IPS-11a (cell line): ENCODE data around the gene FYB1.

Experiments used
- H3K4me3 ChIP-seq: one replicate; pipeline ENCODE4 v1.5.1; 2013; ENCODE audit warnings: low read depth, low read length, control low read depth

The FYB1 gene

DNA sequence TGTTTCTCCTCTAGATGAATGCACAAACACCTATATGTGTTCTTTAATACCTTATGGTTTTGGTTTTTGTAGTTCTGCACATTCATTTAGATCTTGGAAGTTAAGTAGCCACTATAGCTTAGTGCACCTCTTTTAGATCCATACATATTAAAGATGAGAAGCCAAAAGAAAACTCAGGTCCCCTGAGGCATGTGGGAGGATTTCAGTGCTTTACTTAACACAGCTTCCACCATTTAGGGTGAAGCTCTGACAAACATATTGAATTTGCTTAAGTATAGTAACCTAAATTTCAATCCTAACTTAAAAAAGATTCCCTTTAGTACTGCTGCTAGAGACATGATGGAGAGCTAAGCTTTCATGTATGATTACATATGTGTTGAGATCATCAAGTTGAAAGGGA, 119.5 kb downstream of the FYB1 start:
- H3K4me3 ChIP-seq = no peak overlapping the region

DNA sequence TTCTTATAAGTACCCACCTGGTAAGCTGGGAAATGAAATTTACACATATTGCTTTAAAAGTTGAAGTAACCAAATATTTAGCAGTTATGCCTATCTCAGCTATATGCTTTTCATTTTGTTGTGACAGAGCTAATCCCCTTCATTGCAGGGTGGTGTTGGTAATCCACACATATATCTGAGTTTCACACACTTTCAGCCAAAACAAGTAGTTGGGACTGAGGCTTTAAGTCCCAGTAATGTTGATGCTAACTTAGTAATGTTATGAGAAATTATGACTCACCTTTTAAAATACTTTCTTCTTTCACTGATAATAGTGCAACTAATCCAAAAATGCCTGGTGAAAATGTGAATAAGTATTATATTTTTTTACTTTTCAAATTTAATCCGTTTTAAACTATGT, 126.0 kb downstream of the FYB1 start:
- H3K4me3 ChIP-seq = no peak overlapping the region

DNA sequence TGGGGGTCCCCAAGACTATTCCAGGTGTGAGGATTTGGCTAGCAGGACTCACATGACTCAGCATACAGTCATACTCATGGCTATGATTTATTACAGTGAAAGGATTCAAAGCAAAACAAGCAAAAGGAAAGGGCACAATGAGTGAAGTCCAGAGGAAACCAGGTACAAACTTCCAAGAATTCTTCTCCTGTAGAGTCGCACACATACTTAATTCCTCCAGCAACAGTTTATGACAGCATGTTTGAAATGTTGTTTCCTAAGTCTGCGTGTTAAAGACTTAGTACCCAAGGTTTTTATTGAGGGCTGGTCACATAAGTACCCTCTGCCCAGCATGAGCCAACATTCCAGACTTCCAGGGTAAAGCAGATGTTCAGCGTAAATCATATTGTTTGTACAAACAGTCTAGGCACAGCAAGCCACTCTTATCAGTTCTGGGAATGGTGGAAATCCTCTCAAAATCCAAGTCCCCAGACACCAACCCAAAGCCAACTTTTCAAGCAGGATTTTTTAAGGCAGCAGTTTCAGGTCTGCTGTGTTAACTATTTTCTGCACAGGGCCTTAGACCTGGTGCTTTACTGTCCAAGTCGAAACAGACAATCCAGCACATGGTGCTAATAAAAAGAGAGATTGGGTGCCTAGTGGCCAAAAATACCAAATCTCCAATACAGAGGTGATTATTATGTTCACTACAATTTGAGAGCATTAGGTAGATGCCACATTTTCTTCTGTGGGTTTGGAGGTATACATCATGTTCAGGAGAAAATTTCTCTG, 126.6 kb downstream of the FYB1 start:
- H3K4me3 ChIP-seq = no peak overlapping the region

DNA sequence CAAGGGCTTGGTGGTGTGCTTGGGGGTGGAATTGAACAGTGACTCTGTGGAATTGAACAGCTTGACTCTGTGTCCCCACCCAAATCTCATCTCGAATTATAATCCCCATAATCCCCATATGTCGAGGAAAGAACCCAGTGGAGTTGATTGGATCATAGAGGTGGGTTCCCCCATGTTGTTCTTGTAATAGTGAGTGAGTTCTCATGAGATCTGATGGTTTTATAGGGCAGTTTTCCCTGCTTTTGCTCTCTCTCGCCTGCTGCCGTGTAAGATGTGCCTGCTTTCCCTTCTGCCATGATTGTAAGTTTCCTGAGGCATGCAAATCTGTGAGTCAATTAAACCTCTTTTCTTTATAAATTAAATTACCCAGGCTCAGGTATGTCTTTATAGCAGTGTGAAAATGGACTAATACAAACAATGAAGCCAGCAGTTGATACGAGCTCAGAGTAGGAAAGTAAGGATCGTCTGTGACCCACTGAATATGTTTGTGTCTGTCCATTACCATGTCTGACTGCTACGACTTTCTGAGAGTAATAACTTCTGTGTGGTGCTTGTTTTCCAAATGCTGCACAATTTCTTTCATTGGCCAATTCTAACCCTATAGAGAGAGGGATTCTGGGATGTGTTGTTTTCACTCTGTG, 127.3 kb downstream of the FYB1 start:
- H3K4me3 ChIP-seq = no peak overlapping the region

DNA sequence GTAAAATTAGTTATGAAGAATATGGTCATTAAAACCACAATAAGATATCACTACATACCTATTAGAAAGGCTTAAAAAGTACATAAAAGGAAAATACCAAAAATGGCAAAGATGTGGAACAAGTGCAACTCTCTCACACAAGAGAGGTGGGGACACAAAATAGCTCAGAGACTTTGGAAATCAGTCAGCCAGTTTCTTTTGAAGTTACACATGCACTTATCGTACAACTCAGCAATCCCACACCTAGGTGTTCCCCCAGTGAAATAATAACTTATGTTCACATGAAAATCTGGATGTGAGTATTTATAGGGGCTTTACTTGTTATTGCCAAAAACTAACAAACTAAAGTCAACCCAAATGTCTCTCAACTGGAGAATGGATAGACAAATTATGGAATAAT, 135.4 kb downstream of the FYB1 start:
- H3K4me3 ChIP-seq = no peak overlapping the region

DNA sequence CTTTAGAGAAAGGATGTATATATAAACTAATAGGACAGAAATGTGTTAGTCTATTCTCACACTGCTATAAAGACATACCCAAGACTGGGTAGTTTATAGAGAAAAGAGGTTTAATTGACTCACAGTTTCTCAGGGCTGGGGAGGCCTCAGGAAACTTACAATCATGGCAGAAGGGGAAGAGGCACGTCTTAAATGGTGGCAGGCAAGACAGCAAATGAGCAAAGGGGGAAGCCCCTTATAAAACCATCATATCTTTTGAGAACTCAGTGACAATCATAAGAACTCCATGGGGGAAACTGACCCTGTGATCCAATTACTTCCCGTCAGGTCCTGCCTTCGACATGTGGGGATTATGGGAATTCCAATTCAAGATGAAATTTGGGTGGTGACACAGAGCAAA, 136.4 kb downstream of the FYB1 start:
- H3K4me3 ChIP-seq = no peak overlapping the region

DNA sequence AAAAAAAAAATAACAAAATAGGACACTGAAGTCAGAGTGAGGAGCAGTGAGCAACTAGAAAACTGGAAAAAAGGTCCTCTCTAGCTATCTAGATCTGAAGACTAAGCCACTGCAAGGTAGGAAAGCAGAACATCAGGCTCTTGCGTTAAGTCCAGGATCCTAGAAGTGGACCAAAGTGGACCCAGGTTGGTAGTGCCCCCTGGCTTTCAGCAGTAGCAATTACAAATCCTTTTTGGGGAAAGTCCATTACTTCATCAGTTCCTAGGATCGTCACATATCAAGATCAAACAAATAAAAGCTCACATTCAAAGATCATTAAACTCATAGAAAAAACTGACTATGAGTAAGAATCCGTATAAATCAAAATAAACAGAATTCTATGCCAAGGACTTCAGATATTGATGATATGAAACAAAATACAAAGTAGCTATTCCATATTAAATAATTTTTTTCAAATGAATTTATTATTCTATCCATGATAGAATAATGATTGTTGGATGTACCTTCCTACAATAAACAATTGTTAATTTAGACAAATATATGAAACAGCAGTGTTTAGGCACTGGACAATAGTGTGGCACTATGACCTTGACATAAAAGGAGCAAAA, 138.7 kb downstream of the FYB1 start:
- no peak overlapping the region for H3K4me3 ChIP-seq

DNA sequence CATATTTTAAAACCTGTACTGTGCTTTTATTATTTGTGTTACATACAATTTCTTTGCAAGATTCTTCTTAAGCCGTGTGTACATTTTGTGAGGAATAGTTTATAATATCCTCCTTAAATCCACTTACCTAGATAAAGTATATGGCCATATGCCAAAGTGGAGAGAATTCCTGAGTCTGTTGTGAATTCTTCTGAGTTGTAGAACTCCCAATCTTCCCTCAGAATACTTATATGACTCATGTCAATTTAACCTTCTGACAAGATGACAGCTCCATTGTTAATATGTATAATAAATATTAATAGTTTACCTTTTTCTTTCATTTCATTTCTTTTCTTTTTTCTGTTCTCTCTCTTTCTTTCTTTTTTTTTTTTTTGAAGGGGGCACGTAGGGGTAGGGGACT, 139.2 kb downstream of the FYB1 start:
- no peak overlapping the region for H3K4me3 ChIP-seq

DNA sequence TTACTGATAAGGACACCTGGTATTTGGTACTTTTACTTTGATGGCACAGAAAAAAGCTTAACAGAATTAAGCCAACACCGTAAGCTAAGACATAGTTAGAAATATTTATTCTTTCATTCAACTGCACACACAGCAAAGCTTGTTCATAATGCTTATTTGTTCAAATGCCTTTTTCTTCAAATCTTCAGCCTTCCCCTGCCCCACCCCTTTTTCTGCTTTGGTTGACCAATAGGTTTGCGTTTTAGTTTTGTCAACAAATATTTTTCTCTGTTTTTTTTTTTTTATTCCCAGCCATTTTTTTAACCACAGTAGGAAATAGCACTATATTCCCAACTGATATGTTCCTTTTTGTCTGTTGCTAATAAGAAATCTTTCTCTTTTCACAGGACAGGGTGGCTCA, 140.2 kb downstream of the FYB1 start:
- H3K4me3 ChIP-seq = no peak overlapping the region

DNA sequence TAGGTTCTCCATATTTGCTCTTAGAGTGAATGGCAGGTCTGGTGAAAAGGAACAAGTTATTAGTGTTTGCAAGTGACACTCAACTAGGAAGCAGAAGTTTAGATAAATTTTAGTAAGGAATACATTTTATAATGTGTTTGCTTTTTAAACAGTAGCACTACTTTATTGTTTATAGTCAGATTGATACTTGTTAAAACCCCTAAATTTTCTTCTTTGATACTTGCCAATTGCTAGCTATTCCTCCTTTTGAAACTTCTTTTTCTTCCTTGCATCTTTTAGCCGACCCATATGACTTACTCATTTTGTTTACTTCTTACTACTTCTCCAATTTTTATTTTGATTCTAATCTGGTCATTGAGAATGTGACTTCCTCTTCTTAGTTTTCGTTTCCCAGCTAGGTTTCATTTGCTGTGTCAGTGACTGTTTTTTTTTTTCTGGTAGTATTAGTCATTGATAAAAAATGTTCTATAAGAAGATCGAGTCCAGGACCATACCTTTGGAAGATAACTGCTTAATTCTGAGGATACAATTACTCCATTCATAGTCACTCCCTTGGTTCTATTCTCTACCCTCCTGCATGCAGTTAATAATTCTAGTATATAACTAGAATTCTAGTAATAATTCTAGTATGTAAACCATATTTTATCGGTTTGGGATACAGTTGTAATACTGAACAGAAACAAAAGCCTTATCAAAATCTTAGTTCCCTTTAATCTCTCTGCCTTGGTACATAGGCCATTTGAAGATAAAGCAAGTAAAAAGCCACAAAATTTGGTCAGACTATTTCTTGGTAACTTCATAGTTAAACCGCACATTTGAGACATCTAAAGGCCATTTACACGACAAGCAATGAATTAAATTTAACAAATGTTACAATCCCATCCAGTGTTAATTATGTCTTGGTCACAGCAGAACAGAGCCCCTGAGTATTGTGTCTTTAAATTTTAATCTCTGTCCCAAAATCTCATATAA, 142.3 kb downstream of the FYB1 start:
- no peak overlapping the region for H3K4me3 ChIP-seq

DNA sequence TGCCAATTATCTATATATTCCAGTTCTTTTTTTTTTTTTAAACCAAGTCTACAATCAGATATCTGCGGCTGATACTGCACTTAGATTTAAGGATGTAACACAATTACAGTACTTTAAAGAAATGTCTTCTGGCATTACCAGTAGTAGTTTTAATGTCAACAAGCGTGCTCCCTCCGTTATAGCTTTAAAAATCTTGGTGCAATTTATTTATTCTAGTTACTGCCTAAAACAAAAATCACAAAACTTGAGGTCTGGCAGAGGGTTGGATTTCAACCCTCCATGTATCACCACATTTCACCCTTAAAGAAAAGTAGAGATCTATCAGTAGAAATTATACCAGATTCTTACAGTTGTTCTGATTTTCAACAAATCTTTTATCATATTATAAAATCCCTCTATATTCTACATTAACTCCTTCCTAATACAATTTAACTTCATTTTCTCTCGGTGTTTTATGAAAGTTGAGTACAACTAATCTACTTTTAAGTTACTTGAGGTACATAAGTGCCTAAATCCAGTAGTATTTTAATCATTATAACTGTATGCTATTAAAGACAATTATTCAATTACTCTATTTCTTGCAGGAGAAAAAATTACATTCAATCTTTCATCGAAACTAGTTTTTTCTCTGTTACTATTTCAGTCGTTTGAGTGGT, 143.1 kb downstream of the FYB1 start:
- H3K4me3 ChIP-seq = no peak overlapping the region

DNA sequence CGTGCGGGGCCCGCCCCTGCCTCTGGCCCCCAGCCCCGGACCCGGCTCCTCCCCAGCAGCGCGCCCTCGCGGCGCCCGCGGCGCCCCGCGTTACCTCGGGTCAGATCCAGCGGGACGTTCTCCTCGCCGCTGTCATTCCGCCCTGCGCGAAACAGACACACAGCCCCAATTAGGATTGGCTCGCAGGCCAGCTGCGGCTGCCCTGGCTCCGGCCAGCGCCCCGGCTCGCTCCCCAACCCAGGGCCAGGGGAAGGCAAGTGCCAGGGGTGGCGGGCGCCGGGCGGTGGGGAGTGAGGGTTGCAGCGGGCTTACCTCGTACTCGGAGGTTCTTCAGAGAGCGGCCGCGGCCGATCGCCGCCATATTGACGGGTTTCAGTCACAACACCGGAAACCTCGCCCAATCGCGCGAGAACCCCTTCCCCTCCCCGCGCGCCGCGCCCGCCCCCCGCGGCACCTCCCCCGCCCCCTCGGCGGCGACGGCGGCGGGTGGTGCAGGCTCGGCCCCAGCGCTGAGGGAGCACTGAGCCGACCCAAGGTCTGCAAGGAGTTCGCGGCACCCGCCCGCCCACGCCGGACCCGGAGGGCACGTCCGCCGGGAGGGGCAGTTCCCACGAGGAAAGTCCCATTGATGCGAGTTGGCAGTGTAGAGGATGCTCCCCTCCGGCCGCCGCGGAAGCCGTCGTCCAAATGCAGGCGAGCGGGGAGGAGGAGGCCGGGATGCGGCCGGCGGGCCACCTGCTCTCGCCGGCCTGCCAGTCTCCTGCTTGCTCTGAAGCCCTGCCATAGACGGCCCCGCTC, 145.1 kb downstream of the FYB1 start, which contains the start of gene RICTOR:
RICTOR (minus strand) TSS at position 383 of the 798 bp plus-strand sequence; CDS start at position 361, 22 bp downstream.
- H3K4me3 ChIP-seq = peak within 1 kb of the TSS; percentile 89

DNA sequence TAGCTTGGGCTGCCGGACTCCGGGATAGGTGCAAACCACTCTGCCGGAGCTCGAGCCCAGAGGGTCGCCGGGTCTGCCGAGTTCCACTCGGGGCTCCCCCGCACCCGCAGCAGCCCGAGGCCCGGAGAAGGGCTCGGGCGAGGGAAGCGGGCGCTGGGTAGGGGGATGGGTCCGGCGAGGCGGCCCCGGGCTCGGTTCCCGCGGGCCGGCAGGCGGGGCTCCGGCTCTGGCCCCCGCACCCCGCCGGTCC, 145.7 kb downstream of the FYB1 start:
- H3K4me3 ChIP-seq = peak overlapping the region; percentile 89

DNA sequence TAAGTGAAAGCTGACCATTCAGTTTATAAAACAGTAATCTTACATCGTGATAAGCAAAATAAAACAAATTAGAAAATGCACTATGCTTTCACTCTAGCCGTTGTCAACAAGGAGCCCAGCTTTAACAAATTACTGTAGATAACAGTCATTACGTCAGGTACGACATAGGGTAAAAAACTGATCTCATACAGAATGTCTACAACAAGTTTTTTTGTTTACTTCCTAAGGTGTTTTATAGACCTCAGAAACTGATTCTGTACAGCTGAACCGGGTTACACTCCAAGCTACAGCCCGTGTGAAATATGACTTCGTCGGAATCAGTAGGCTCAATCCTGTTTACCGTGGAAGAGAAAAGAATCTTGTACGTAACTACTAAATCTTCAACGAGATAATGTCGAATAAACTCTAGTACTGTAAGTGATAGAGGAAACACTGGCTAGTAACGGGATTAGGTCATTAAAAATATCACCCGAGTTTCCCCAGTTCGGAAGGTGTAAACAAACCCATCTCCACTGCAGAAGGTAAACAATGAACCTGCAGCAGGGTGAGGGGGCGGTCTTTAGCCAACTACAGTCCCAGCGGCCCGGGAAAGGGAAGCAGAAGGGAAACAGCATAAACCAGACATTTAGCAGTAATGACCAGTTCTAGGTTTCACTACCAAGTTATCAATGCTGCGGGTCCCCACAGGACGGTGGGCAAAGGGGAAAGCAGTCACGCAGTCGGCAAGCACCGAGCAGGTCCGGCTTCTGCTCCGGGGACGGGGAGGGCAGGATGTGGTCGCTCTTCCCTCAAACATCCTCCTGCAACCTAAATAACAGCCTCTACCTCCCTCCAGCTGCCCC, 146.2 kb downstream of the FYB1 start:
- peak overlapping the region; percentile 89 for H3K4me3 ChIP-seq

DNA sequence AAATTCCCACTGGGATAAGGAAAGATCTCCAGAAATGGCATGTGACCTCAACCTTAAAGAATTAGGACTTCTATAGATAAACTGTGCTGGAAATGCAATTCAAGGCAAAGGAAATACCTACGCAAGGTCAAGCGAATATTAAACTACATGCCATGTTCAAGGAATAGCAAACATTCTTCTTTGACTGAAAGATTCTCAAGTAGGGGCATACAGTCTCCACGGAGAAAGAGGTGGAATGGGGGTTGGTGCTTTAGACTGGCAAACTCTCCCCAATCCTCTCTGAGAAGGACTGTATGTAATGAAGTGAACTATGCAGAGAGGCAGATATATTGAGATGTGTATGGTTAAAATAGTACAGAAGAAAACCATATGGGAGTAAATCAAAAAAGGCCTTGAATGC, 151.3 kb downstream of the FYB1 start:
- no peak overlapping the region for H3K4me3 ChIP-seq

DNA sequence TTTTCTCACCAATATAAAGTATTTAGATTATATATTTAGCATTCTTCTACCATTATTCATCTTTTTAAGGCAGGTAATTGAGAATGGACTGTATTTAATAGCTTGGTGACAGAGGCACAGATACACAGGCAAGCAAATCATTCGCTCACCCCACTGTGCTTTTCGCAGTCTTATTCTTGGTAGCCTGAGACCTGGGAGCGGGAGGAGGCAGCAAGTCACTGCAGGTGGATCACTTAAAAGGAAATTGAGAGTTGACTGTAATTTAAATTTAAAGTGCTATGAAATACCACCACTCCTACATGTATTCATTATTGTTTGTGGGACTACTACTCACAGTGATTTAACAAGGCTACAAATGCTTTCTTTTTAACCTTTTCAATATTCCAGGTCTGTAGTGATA, 154.9 kb downstream of the FYB1 start:
- H3K4me3 ChIP-seq = no peak overlapping the region

DNA sequence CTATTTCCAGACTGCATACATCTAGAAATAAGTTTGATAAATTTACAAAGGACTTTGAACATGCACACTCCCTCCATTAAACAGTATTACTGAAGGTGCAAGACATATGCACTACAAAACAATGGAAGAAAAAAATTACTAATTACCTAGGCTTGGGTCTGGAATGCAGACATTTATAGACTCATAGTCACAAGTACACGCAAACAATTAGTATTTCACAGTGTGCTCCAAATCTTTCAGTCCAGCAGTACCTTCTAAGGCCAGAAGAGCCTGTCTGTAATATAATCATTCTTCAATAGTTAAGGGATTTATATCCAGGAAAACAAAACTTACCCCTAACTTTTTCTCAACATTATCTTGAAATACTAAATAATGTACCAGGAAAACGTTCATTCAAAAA, 156.3 kb downstream of the FYB1 start:
- no peak overlapping the region for H3K4me3 ChIP-seq

DNA sequence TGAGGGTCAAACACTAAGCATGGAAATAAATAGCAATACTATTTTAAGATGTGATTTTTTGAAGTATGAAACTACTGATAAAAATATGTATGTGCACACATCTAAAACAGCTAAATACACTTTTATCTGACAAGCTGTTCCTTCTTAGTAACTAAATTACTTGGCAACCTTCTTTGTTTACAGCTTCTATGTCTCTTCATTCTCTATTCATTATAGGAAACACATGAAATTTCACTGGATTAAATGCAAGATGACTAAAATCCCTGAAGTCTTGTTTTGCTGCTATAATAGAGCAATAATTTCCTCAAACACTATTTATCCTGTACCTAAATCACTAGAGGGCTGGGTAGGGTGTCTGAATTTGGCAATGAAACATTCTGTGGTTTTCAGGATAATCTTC, 156.8 kb downstream of the FYB1 start:
- no peak overlapping the region for H3K4me3 ChIP-seq

DNA sequence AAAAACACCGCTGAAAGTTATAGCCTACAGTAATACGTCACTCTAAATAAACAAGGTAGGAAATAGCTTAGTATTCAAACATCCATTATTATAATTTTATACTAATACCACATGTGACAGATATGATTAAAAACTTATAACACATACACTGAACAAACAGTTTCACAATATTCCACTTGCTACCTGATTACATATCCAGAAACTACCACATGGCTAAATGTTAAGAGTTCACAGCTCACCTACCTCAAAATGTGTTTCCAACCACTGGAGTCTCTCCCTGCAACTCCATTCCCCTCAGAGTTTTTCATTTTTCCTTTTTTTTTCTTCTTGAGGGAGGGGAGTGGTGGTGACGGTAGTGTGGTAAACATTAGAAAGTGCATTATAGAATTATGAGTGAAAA, 157.3 kb downstream of the FYB1 start:
- no peak overlapping the region for H3K4me3 ChIP-seq
